Medulla oblongata (tissue), 1 donor: Measurements from ENCODE around the gene IGSF3.

Experiments
- DNase-seq: peaks from one replicate; pipeline ENCODE4 v3.0.0-alpha.2; 2015; ENCODE audit errors: extremely low spot score

IGSF3 gene

DNA sequence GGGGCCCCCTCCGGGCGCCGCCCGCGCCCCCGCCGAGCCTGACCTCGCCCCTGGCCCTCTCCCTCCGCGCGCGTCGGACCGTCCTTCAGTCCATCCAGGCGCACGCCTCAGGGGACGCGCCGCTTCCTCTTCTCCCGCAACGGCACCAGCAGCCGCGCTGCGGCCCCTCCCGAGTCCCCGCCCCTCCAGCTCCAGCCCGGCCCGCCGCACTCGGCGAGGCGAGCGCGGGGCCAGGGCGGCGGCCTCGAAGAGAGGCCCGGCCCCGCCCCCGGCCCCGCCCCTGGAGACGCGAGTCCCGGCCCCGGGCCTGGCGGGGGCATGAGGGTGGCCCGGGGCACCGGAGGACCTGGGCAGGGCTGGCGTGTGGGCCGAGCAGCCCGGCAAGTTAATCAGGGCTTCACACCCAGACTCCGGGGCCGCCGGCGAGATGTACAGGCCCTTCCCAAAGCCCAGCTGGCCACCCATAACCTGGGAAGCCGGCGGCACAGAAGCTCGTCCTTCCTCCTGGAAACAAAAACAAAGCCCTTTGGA is at the start of gene IGSF3:
Gene IGSF3, minus strand, starts transcription at position 159 of the 531 bp plus-strand sequence. CDS start 1,407 bp downstream, outside the sequence.
- DNase-seq: peak; percentile 33

DNA sequence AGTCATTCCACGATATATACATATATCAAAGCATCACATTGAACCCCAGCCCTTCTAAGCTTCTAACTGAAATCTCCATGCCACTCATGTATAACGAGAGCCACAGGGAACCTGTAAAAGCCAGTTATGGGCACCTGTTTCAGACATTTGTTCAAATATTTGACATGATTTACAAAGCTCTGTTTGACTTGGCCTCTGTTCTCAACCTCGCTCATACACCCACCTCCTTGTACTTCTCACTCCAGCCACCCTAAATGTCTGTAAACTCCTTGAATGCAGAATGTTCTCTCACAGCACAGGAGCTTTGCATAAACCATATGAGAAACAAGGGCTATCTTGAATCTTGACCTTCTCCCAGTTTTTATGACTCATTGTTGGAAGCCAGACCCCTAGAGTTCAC is 49.8 kb upstream of the IGSF3 start:
- DNase-seq: no peak

DNA sequence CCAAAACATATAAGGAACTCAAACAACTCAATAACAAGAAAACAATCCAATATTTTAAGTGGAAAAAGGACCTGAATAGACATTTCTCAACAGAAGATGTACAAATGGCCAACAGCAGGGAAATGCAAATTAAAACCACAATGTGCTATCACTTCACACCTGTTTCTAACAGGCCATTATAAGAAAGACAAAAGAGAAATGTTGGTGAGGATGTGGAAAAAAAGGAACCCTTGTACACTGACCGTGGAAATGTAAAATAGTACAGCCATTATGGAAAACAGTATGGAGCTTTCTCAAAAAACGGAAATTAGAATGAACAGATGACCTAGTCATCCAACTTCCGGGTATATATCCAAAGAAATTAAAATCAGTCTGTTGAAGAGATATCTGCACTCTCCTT is 48.9 kb upstream of the IGSF3 start:
- no peak for DNase-seq

- DNase-seq: no peak
Observed at GRCh38 chr1:116713474-116713873, 45.9 kb upstream of the IGSF3 start.

DNA sequence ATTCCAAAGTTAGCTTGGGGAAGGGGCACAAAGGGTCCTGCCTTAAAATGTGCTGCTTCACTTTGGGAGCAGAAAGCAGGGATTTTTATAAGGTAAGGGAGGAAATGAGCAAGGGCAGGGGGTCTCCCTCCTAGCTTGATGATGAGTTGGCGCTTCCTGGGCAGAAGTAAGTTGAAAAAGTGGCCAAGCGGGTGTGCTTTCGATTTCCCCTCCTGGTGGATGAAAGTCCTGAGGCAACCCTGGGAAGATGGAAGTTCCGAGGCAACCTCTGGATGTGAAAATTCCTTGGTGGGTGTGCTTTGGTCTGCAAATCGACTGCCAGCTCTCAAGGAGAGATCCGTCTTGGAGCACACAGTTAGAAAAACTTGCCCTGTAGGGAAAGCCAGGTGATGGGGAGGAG is 45.0 kb upstream of the IGSF3 start:
- DNase-seq: no peak

DNA sequence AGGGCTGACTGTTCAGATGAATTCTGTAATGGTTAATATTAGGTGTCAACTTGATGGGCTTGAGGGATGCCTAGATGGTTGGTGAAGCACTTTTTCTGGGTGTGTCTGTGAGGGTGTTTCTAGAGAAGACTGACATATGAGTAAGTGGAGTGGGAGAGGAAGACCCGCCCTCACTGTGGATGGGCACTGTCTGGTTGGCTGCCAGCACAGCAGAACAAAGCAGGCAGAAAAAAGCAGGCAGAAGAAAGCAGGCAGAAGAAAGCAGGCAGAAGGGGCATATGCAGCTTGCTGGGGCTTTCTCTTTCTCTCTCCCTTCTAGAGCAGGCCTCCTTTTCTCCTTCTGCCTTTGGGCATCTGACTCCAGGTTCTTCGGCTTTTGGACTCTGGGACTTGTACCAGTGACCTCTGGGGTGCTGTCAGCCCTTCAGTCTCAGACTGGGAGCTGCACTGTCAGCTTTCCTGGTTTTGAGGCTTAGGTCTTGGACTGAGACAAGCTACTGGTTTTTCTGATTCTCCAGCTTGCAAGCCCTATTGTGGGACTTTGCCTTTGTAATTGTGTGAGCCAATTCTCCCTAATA is 43.8 kb upstream of the IGSF3 start:
- DNase-seq: no peak

DNA sequence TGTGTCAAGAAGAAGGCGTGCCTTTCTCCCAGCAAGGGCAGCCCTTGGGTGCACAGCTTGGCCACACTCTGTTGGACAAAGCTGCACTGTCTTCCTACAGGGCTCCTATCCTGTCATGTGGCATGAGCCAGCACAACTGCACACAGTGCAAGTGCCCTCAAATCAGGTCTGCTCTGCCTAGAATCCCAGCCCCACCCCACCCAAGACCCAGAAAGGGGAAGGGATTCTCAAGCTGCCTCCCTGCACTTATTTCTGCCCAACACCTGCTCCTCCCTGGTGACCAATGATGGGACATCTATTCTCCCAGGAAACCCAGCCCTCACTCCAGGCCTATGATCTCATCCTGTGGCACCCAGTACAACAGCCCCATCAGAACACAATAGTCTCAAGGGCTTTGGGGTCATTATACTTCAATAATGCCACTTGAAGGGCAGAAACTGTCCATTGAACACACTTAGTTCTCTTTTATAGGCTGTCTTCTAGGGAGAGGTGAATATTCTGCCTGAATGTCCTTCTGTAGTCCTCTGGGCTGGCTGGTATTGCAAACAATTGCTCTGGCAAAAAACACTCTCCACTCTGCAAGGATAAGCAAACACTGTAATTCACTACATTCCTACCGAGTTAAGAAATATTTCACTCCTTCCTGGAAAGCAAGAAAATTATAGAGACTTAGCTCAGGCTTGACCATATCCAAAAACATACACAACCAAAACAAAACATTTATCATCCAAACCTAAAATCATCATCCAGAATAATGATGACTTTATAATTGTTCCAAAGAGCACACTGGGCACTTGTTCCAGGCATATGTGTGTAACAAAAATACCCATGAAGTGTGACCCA is 43.1 kb upstream of the IGSF3 start:
- DNase-seq: peak; percentile 34

DNA sequence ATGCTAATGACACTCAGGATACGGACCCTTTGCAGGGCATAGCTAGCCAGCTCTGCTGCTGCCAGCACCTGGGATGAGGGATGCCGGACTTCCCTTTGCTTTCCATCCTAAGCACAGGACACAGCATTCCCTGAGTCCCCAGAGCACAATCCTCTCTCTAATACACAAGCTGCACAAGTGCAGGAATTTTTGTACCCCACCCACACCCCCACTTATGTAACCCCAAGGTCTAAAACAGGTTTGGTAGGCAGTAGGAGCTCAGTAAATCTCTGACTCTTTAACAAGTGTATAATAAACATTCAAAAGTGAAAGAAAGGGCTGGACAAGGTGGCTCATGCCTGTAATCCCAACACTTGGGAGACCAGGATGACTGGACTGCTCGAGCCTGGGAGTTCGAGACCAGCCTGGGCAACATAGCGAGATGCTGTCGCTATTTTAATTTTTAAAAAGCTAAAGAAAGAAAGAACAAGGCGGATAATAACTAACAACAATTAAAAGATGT is 42.2 kb upstream of the IGSF3 start:
- DNase-seq: no peak

DNA sequence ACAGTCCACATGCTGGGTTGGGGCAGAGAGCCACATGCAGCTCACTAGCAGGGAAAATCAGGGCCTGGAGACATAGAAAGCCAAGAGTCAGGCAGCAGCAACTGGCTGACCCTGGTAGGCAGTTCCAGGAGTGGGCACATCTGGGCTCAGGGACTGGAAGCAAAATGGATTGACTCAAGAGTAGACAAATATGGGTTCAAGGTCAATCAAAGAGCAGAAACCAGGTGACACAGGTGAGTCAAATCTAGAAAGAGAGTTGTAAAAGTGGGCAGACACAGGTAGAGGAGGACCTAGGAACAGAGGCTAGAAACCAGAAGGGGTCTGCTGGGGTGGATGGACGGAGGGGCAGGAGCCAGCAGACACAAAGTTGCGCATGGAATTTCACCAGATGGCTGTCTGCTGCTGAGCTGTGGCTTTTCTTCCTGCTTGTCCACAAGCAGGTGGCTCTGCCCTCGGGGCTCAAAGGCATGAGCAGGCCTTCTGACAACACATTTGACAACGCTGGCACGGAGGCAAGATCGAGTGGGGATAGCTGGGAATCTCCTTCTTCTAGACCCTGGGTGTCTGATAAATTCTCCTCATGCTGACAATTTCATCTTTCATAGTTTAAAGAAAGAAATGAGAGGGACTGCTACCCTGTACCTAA is 40.8 kb upstream of the IGSF3 start:
- DNase-seq: no peak

GRCh38 chr1:116706841-116707240 is 39.3 kb upstream of the IGSF3 start:
- no peak for DNase-seq

DNA sequence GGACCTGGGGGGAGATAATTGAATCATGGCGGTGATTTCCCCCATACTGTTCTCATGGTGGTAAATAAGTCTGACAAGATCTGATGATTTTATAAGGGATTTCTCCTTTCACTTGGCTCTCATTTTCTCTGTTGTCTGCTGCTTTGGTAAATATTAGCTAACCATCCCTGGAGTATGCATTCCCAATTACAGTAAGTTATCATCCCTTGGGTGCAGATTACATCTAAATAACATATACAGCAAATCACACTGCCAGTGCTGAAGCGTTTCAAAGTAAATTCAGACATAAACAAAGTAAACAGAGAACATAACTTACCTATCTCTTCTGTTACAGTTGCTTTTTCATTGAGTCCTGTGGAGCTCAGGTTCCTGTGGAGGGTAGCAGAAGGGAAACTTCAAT is 38.6 kb upstream of the IGSF3 start:
- DNase-seq: no peak

- DNase-seq: no peak
Observed at GRCh38 chr1:116704278-116704677, 36.7 kb upstream of the IGSF3 start.

DNA sequence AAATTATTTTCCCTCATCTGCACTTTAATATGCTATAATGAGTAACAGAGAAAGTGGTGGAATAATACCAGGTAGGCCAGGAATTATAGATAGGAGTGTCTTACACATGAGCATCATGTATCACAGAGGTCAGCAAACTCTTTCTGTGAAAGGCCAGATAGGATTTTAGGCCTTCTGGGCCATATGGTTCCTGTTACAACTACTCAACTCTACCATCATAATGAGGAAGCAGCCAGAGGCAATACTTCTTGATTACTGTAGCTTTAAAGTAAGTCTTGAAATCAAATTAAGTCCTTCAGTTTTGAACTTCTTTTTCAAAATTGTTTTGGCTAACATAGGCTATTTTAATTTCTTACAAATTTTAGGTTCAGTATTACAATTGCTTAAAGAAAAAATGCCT is 32.1 kb upstream of the IGSF3 start:
- no peak for DNase-seq

GRCh38 chr1:116698244-116698595 is 30.7 kb upstream of the IGSF3 start:
- no peak for DNase-seq

DNA sequence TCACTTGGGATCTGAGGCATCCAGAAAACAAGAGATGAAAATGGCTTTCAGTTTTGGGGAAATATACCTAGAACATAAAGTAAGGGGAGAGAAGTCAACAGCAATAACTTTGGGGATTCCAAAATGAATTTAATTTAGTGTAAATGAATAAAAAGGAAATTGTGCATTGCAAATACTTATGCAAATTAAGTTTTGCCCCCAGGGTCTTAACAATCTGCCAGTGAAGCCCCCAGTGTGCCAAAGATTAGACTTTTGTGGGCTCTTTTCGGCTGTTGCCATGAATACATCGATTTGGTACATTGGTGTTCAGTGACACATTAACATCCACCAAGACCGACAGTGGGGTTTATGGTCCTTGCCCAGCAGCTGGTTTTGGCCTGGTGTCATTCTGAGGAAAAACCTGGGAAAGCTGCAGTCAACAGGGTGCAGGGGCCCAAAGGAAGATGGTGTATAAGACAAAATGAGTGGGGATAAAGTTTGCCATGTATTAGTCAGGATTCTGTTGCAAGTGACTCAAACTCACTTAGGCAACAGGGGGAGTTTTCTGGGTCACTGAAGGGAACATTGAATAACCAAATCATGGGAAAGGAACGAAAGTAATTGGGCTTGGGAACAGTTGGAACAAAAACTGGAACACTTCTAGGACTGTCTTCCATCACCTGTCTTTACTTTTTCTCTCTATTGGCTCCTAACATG is 30.2 kb upstream of the IGSF3 start:
- DNase-seq: peak; percentile 18

GRCh38 chr1:116694524-116694923 is 27.0 kb upstream of the IGSF3 start:
- no peak for DNase-seq

- no peak for DNase-seq
Observed at GRCh38 chr1:116693759-116694480, 26.4 kb upstream of the IGSF3 start.

GRCh38 chr1:116692879-116693278 is 25.3 kb upstream of the IGSF3 start:
- no peak for DNase-seq

GRCh38 chr1:116690849-116691406 is 23.4 kb upstream of the IGSF3 start:
- DNase-seq: no peak

DNA sequence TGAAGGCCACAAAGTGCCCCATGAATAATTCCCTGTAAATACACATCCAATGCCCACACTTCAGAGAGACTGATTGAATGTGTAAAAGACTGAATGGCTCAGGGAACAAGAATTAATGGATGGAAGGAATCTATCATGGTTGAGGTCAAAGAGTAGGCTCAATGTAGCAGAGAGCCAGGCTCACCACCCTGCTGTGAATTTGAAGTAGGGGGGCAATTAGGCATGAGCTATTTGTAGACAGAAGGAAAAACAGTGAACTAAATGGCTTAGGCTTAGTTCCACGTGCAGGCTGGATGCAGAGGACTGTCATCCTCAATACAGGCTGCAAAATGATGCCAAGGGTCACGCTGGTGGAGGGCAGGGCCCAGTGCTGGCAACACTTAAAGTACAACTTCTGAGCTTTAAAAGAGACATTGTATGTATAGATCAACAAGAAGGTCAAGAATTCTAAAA is 22.9 kb upstream of the IGSF3 start:
- no peak for DNase-seq
